ENCODE data around the gene ACER3.

DNA sequence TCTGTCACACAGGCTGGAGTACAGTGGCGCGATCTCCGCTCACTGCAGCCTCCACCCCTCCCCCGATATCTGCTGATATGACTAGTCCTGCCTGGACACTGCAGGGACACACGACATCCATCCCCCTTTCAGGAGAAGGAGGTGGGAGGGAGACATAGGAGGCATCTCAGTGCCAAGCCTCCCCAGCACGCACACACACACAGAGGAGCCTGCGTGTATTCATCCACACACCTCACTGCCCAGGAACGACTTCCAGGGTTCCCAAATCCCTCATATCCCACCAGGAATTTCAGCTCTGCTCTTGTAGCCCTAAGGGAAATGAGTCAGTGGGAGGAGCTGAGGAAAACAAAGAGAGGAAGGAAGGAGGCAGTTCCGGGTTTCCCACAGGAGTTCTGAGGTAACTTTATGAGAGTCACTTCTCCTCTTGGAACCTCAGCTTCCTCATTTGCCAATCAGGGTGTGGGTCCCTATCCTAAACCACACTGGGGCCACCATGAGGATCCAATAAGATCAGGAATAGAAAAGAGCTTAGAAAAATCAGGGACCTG, 37.2 kb upstream of the ACER3 start:
- TF ChIP-seq, protein P1, sequence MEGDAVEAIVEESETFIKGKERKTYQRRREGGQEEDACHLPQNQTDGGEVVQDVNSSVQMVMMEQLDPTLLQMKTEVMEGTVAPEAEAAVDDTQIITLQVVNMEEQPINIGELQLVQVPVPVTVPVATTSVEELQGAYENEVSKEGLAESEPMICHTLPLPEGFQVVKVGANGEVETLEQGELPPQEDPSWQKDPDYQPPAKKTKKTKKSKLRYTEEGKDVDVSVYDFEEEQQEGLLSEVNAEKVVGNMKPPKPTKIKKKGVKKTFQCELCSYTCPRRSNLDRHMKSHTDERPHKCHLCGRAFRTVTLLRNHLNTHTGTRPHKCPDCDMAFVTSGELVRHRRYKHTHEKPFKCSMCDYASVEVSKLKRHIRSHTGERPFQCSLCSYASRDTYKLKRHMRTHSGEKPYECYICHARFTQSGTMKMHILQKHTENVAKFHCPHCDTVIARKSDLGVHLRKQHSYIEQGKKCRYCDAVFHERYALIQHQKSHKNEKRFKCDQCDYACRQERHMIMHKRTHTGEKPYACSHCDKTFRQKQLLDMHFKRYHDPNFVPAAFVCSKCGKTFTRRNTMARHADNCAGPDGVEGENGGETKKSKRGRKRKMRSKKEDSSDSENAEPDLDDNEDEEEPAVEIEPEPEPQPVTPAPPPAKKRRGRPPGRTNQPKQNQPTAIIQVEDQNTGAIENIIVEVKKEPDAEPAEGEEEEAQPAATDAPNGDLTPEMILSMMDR (IDR thresholded peaks at IDR 0.05; ENCODE audit: low read depth, low read length): no peak
- TF ChIP-seq EZH2phosphoT487 (IDR thresholded peaks at IDR 0.05; ENCODE audit: low read depth): no peak
